NCI-H1417 treated with DMSO at 0.1 percent for 48 hours (cell line): Measurements from ENCODE around the gene HOXD9.

Experiments used
- DNase-seq: peaks from one replicate; lab custom pipeline; 2025; lab: John Stamatoyannopoulos, UW

The HOXD9 gene

GRCh38 chr2:176122683-176123410, at the start of gene HOXD9:
Gene HOXD9 (plus strand): TSS chr2:176122719. CDS start chr2:176122769, 50 bp downstream.
- no peak for DNase-seq

DNA sequence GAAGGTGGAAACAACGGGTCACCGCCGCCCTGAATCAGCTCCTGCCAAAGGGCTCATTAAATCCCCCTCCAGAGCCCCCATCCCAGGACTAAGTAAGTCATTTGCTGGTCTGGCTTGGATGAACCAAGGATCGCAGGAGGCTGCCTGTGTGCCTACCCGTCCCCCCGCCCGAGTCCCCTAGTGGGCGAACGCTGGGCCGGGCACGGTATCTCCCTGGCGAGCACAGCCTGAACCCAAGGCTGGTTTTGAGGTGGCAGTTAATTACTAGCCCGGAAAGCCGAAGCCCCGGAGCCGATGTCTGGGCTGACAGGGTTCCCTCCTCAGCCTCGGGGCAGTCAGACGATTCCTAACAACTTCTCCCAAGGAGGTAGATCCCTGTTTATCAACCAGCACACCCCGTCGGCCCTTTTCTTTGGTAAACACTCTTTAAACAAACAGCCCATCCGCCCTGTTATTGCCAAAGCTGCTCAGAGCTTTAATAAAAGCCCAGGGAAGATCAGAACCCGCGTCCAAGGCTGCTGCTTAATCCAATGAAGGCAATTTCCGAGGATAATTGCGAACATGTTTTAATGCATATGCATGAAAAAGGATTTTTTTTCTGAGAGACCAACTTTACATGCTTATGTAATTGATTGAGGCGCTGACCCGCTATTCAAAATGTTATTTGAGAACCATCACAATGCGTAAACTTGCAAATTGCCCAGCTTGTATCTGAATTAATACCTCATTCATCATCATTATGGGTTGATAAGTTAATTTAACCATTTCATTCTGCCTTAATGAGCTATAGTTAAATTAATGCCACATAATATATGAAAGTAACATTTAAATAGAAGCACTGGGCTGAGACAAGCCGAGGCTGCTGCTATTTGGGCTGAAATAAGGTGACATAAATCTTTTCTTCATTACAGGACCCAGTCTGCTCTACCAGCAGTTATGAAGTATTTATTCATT, 49.3 kb upstream of the HOXD9 start:
- no peak for DNase-seq

- no peak for DNase-seq
These were observed 47.5 kb upstream of the HOXD9 start for GRCh38 chr2:176074919-176075425.

GRCh38 chr2:176075481-176075880, 47.0 kb upstream of the HOXD9 start:
- no peak for DNase-seq

- DNase-seq = no peak
These were observed 46.5 kb upstream of the HOXD9 start for GRCh38 chr2:176076063-176076462.

- DNase-seq = no peak
These were observed 45.7 kb upstream of the HOXD9 start for GRCh38 chr2:176076796-176077195.

DNA sequence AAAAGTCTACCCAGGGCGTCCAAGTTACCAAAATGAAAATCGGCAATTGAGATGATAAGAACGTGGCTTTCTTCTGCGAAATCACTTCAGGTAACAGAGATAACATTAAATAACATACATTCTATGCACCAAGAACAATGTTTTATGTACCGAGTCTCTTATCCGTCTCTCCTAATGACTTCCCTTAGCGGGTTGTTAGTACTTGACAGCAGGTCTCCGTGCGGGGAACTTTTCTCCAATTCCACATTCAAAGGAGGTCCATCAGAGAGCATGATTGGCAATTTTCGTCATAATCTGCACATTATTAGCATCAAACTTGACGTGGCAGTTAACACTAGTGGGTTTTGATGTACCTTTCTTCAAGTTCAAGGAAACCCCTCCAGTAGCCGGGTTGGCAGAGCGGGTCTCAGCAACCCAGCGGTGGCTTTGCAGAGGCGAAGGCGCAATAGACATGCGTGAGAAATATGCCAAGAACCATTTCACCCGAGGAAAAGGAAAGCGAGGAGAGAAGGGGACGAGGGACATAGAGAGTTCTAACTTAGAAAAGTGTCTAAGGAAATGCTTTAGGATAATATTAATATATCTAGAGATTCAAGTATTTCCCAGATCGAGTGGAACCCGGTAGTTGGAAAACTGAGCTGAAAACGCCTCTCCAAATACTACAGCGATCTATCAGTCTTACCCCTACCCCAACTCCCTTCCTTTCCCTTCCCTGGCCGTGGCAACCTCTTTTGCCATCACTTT, 43.8 kb upstream of the HOXD9 start:
- no peak for DNase-seq

DNA sequence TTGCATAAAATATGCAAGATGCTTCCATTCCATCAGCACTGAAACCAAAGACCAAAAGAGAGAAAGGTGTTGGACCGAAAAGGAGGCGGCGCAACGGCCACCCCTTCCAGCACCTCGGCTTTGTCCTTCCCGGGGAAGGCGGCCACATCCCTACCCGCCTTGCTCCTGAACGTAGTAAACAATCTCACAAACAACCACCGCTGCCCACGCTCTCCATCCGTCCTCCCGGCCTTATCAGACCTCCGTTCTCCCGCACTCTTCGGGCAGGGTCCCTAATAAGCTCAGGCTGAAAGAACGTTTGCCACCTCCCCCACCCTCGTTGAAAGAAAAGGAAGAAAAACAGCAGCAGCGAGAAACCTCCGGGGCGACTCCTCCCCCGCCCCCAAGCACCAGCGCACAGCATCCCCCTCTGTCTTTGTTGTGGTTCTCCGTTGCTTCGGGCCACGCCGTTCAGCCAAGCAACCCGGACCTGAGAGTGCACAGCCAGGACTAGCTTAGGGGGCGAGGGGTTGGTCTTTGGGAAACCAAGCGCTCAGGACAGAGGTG, 43.2 kb upstream of the HOXD9 start:
- no peak for DNase-seq

DNA sequence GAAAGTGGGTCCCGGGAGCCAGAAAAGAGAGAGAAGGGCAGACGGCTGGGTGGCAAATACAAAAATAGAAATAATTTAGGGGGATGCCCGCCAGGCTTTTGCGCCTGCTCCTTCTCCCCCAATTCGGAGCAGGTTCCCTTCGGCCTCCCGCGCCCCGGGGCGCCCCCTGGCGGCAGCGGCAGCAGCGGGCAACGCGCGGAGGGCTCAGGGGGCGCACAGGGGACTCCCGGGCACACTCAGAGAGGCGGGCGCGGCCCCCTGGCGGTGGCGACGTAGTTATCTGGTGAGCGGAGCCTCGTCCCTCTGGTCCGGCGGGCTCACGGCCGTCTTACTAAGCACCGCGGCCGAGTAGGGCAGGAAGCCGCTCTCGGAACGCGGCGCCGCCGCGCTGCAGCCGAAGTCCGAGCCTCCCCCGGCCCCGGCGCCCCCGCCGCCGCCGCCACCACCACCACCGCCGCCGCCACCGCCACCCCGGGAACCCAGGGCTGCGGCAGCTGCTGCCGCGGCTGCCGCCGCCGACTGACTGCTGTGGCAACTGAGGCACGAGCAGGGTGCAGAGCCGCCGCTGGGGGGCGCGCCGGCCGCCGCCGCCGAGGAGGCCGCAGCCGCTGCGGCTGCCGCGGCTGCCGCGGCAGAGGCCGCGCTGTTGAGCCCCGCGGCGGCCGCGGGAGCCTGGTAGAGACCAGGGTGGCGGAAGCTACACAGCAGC, 42.5 kb upstream of the HOXD9 start:
- DNase-seq = peak; percentile 59

- DNase-seq = no peak
These were observed 41.8 kb upstream of the HOXD9 start for GRCh38 chr2:176080540-176081375.

GRCh38 chr2:176081376-176081836, 41.1 kb upstream of the HOXD9 start:
- DNase-seq = no peak

DNA sequence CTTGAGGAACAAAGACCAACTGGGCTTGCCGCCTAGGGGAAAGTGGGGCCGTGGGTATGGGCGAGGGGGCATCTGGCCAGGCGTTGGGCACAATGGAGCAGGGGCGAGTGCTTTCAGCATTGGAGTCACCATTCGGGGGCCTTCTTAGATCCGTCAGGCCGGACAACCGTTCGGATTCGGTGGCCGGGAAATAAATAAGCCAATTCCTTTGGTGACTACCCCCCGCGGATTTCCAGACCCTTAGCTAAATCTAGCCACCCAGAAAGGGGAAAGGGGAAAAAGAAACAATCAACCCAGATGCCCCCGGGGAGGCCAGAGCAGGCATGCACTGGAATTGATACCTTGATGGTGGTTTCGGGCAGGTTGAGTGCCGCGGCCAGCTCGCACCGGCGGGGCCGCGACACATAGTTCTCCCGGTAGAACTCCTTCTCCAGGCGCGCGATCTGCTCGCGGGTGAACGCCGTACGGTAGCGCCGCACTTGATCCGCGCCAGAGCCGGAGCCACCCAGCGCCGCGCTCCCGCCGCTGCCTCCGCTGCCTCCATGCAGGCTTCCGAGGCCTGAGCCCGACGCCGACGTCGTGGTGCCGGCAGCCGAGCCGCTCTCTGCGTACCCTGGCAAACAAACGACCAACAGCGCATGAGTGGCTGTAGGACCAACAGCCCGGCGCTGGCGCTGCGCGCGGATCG, 40.5 kb upstream of the HOXD9 start:
- DNase-seq = no peak

- DNase-seq = no peak
These were observed 40.0 kb upstream of the HOXD9 start for GRCh38 chr2:176082525-176082823.

DNA sequence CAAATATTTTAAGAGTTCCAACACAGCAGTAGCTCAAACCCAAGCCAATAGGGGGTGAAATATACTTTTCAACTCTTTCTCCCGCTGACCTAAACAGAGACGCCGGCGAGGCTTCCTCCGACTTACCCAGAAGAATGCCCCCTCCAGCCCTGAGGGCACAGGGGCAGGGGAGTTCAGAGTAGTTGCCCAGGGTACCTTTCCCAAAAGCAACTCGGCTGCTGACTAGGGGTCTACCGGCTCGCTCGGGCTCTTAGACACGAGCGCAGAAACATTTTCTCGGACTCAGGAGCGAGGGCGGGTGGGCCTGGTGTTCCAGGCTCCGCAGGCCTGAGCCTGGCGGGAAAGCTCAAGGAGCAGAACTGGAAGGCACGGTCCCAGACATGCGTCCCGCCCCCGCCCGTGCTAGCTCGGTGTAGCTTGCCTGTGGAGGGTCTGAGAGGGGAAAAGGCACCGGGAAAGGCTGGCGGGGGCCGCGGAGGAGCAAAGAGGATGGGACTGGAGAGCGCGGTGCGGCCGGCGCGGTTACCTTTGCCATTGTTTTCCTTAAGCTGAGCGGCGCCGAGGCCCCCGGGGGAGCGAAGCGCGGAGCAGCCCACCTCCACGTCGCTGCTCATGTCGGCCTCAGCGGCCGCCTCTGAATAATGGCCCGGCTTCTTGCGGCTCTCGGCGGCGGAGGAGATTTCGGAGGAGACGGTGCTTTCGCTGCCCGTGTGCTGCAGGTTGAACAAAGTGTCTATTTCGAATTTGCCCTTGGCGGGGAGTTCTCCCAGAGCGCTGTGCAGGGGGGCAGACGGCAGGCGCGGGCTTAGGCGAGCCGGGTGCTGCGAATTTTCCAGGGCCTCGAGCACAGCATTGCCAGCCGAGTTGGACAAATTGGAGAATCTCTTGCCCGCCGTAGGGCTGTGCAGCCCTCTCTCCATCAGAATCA, 39.4 kb upstream of the HOXD9 start:
- DNase-seq = no peak

- no peak for DNase-seq
These were observed 38.7 kb upstream of the HOXD9 start, which contains the start of gene EVX2 for GRCh38 chr2:176083796-176084261. Gene EVX2 (minus strand): TSS chr2:176083962. CDS start chr2:176083776, 186 bp downstream.

- no peak for DNase-seq
These were observed 37.9 kb upstream of the HOXD9 start for GRCh38 chr2:176084611-176085119.

GRCh38 chr2:176085120-176085788, 37.3 kb upstream of the HOXD9 start:
- no peak for DNase-seq
